MM.1S (cell line): Measurements from ENCODE around the gene CD164L2.

ENCODE experiments used
- EZH2 ChIP-seq: fragments of 300-600 bp; sonication (generic); optimal IDR thresholded peaks from 2 replicates; pipeline ENCODE3; 2017; ENCODE audit warnings: low read depth, mild to moderate bottlenecking, antibody characterized with exemption, low read length, mixed read lengths
- TF ChIP-seq, protein P1 (sequence below): fragments of 300-600 bp; sonication (generic); IDR thresholded peaks from 2 replicates; pipeline ENCODE4 v1.5.1; 2016; ENCODE audit warnings: antibody characterized with exemption, low read length, mixed read lengths

DNA sequence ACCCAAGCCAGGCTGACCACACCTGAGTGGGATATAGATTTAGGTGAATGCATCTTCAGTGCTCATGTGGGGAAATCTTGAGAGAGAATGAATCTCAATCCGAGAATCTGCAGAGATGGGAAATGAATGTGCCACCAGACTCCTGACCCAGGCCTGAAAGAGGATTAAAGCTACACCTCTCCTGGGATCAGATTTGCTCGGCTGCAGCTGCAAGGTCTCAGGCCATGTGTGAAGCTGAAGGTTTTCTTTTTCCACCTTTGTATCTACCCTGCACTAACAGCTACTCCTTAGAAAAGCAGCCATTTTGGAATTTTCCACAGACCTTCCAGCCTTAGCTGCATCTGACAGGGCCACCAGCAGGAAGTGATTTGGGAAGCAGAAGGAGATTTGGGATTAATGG, 27.6 kb upstream of the CD164L2 start:
- TF ChIP-seq, protein P1, sequence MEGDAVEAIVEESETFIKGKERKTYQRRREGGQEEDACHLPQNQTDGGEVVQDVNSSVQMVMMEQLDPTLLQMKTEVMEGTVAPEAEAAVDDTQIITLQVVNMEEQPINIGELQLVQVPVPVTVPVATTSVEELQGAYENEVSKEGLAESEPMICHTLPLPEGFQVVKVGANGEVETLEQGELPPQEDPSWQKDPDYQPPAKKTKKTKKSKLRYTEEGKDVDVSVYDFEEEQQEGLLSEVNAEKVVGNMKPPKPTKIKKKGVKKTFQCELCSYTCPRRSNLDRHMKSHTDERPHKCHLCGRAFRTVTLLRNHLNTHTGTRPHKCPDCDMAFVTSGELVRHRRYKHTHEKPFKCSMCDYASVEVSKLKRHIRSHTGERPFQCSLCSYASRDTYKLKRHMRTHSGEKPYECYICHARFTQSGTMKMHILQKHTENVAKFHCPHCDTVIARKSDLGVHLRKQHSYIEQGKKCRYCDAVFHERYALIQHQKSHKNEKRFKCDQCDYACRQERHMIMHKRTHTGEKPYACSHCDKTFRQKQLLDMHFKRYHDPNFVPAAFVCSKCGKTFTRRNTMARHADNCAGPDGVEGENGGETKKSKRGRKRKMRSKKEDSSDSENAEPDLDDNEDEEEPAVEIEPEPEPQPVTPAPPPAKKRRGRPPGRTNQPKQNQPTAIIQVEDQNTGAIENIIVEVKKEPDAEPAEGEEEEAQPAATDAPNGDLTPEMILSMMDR: no peak
- no peak for TF ChIP-seq EZH2
